Keratinocyte (primary cell): ENCODE measurements around the gene RUNX1.

ENCODE experiments used
- EZH2 ChIP-seq: IDR thresholded peaks from one replicate; pipeline ENCODE4 v1.6.1; 2012; ENCODE audit warnings: inconsistent platforms, mild to moderate bottlenecking, low read length, moderate library complexity
- TF ChIP-seq, protein P1 (sequence below), 3 experiments: IDR thresholded peaks in 1 of 3; conservative IDR thresholded peaks in 1 of 3; optimal IDR thresholded peaks in 1 of 3; 2 replicates in 2 of 3; 3 replicates in 1 of 3; pipeline versions ENCODE3 to v1.5.1; 2011; ENCODE audit warnings: low read length in 3 of 3, mild to moderate bottlenecking in 3 of 3, moderate library complexity in 2 of 3, control low read depth in 1 of 3, inconsistent platforms in 1 of 3; ENCODE audit not compliant: insufficient read depth in 2 of 3; ENCODE audit errors: extremely low read depth in 1 of 3

- TF ChIP-seq, protein P1, sequence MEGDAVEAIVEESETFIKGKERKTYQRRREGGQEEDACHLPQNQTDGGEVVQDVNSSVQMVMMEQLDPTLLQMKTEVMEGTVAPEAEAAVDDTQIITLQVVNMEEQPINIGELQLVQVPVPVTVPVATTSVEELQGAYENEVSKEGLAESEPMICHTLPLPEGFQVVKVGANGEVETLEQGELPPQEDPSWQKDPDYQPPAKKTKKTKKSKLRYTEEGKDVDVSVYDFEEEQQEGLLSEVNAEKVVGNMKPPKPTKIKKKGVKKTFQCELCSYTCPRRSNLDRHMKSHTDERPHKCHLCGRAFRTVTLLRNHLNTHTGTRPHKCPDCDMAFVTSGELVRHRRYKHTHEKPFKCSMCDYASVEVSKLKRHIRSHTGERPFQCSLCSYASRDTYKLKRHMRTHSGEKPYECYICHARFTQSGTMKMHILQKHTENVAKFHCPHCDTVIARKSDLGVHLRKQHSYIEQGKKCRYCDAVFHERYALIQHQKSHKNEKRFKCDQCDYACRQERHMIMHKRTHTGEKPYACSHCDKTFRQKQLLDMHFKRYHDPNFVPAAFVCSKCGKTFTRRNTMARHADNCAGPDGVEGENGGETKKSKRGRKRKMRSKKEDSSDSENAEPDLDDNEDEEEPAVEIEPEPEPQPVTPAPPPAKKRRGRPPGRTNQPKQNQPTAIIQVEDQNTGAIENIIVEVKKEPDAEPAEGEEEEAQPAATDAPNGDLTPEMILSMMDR (optimal IDR thresholded peaks at IDR 0.05 in 1 of 3, IDR thresholded peaks at IDR 0.05 in 1 of 3, conservative IDR thresholded peaks at IDR 0.05 in 1 of 3; ENCODE audit: extremely low read depth in 1 of 3, insufficient read depth in 2 of 3, low read length in 3 of 3) = no peak
- TF ChIP-seq EZH2 = no peak
Measured at GRCh38 chr21:34768326-34768725, 280.8 kb downstream of the RUNX1 start.
